ENCODE data around the gene PYGM. TPM values are rescaled to one million over a fixed set of nuclear protein-coding genes. Genes with fewer than 3 reads are reported as not detected.

Gene PYGM
- total RNA-seq, 1 experiment from 2014 or later = 1.6 TPM

- Histone ChIP-seq H3K4me1 (replicated peaks; ENCODE audit: insufficient read depth) (peaks cover 7% of the 10 kb centered on the region), H3K4me3 (no peak overlapping the region), H3K4me2 (no peak overlapping the region), H3K27ac (no peak overlapping the region), H3K36me3 (ENCODE audit: low read depth) (no peaks in the 10 kb centered on the region), H3K27me3 (ENCODE audit: insufficient read depth, low read depth) (peaks cover 56% of the 10 kb centered on the region), H4K20me1 (ENCODE audit: insufficient read depth) (0 out of 2 replicates have a peak, but pooled peaks cover 5% of the 10 kb centered on the region), H2AFZ (no peak overlapping the region), H3K9me2 (ENCODE audit: insufficient read depth) (no peaks in the 10 kb centered on the region), H3K9me3 (ENCODE audit: insufficient read depth, low read depth) (no peaks in the 10 kb centered on the region), H3F3A (ENCODE audit: insufficient read depth, low read depth) (peaks cover 12% of the 10 kb centered on the region; the same call in 1 of the 2 replicates), H3K79me2 (ENCODE audit: low read depth) (no peaks in the 10 kb centered on the region)
- POLR2A ChIA-PET (ENCODE audit: unreplicated experiment) = no interaction called here
- CTCF ChIA-PET = no interaction called here
- no peak for TF ChIP-seq EZH2 (IDR thresholded peaks at IDR 0.05; ENCODE audit: low read depth)
- no peak for TF ChIP-seq CTCF (conservative IDR thresholded peaks at IDR 0.05)
- no peak for DNase-seq
- no TSS peak for BruUV-seq (replicated peaks)
- intact Hi-C loops (cut with micrococcal nuclease; ENCODE audit: unreplicated experiment) = no loop called here
Observed at GRCh38 chr11:64713781-64714363, 45.9 kb downstream of the PYGM start.

- intact Hi-C loops (cut with micrococcal nuclease; ENCODE audit: unreplicated experiment) = no loop called here
- CTCF ChIA-PET = no interaction called here
Observed at GRCh38 chr11:64713016-64713707, 46.6 kb downstream of the PYGM start.

GRCh38 chr11:64712430-64713015, 47.3 kb downstream of the PYGM start:
- DNase-seq = no peak
- TF ChIP-seq CTCF (conservative IDR thresholded peaks at IDR 0.05) (no peak), EZH2 (IDR thresholded peaks at IDR 0.05; ENCODE audit: low read depth) (no peak)
- H3K9me3 ChIP-seq (ENCODE audit: insufficient read depth, low read depth) = no peaks in the 10 kb centered on the region
- H3K36me3 ChIP-seq (ENCODE audit: low read depth) = no peaks in the 10 kb centered on the region
- H3K27me3 ChIP-seq (ENCODE audit: insufficient read depth, low read depth) = peaks cover 44% of the 10 kb centered on the region
- H3K79me2 ChIP-seq (ENCODE audit: low read depth) = no peaks in the 10 kb centered on the region
- 0 out of 2 replicates have a peak, but pooled peaks cover 5% of the 10 kb centered on the region for H4K20me1 ChIP-seq (ENCODE audit: insufficient read depth)
- CTCF ChIA-PET = no interaction called here
- no peak overlapping the region for H2AFZ ChIP-seq
- H3K4me1 ChIP-seq (replicated peaks; ENCODE audit: insufficient read depth) = peaks cover 7% of the 10 kb centered on the region
- H3K4me3 ChIP-seq = no peak overlapping the region
- intact Hi-C loops (cut with micrococcal nuclease; ENCODE audit: unreplicated experiment) = no loop called here
- POLR2A ChIA-PET (ENCODE audit: unreplicated experiment) = no interaction called here
- H3F3A ChIP-seq (ENCODE audit: insufficient read depth, low read depth) = peaks cover 12% of the 10 kb centered on the region; the same call in 1 of the 2 replicates
- H3K27ac ChIP-seq = no peak overlapping the region
- H3K9me2 ChIP-seq (ENCODE audit: insufficient read depth) = no peaks in the 10 kb centered on the region
- no peak overlapping the region for H3K4me2 ChIP-seq
- BruUV-seq (replicated peaks) = no TSS peak

More at GRCh38 chr11:64713016-64713707, 46.6 kb downstream of the PYGM start:
- Histone ChIP-seq H2AFZ (no peak overlapping the region), H3K79me2 (ENCODE audit: low read depth) (no peaks in the 10 kb centered on the region), H3K36me3 (ENCODE audit: low read depth) (no peaks in the 10 kb centered on the region), H3K27ac (no peak overlapping the region), H3F3A (ENCODE audit: insufficient read depth, low read depth) (peaks cover 12% of the 10 kb centered on the region; the same call in 1 of the 2 replicates), H3K27me3 (ENCODE audit: insufficient read depth, low read depth) (peaks cover 50% of the 10 kb centered on the region), H3K9me3 (ENCODE audit: insufficient read depth, low read depth) (no peaks in the 10 kb centered on the region), H3K4me3 (no peak overlapping the region), H4K20me1 (ENCODE audit: insufficient read depth) (0 out of 2 replicates have a peak, but pooled peaks cover 5% of the 10 kb centered on the region), H3K4me1 (replicated peaks; ENCODE audit: insufficient read depth) (peaks cover 7% of the 10 kb centered on the region), H3K9me2 (ENCODE audit: insufficient read depth) (no peaks in the 10 kb centered on the region), H3K4me2 (no peak overlapping the region)
- no TSS peak for BruUV-seq (replicated peaks)
- no peak for TF ChIP-seq EZH2 (IDR thresholded peaks at IDR 0.05; ENCODE audit: low read depth)
- no peak for TF ChIP-seq CTCF (conservative IDR thresholded peaks at IDR 0.05)
- peak in 1 of 2 experiments; percentile 26 for DNase-seq
- POLR2A ChIA-PET (ENCODE audit: unreplicated experiment) = no interaction called here
